ENCODE results near the gene TYMS.
"Not testable (repeated sequence)": the region's sequence is repeated elsewhere in the genome, so short reads cannot be mapped to it uniquely, and the experiment has no call there.

The TYMS gene

GRCh38 chr18:677951-678381, 20.5 kb downstream of the TYMS start:
- TF ChIP-seq, protein P1, sequence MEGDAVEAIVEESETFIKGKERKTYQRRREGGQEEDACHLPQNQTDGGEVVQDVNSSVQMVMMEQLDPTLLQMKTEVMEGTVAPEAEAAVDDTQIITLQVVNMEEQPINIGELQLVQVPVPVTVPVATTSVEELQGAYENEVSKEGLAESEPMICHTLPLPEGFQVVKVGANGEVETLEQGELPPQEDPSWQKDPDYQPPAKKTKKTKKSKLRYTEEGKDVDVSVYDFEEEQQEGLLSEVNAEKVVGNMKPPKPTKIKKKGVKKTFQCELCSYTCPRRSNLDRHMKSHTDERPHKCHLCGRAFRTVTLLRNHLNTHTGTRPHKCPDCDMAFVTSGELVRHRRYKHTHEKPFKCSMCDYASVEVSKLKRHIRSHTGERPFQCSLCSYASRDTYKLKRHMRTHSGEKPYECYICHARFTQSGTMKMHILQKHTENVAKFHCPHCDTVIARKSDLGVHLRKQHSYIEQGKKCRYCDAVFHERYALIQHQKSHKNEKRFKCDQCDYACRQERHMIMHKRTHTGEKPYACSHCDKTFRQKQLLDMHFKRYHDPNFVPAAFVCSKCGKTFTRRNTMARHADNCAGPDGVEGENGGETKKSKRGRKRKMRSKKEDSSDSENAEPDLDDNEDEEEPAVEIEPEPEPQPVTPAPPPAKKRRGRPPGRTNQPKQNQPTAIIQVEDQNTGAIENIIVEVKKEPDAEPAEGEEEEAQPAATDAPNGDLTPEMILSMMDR (conservative IDR thresholded peaks at IDR 0.05), result no peak
- no peak for TF ChIP-seq ZFX (IDR thresholded peaks at IDR 0.05)
- no peak overlapping the region for H3K27ac ChIP-seq

DNA sequence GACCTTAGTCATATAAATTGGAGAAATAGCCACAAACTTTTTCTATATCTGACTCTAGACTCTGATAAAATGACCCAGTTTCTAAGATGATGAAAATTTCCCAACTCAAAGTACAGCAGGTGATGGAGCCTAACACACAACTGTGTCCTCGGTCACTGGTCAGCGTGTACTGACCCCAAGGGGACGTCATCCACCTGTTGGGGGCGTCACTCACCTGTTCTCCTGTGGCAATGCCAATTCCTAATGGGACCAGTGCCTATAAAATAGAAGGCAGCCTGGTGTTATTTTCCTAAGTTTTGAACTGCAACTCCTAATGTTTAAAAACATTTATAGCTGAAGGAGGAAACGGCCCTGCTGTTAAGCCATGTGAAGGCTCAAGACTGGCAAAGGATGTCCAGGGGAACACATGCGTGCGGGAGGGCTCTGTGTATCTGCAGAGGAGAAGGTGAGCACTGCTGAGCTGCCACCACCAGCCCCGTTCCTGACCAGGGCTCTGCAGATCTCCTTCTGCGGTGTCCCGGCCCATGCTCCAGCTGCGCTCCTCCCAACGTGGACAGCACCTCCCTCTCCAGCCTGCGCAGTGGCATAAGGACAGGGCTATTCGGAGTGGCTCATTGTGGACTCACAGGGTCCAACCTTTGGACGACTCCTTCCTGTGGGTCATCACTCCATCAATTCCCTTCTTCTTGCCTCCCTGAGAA, 21.2 kb downstream of the TYMS start:
- TF ChIP-seq, protein P1 (conservative IDR thresholded peaks at IDR 0.05), result no peak
- TF ChIP-seq ZFX (IDR thresholded peaks at IDR 0.05), result no peak
- H3K27ac ChIP-seq, result no peak overlapping the region

GRCh38 chr18:679516-679915, 22.1 kb downstream of the TYMS start:
- H3K27ac ChIP-seq, result no peak overlapping the region
- TF ChIP-seq, protein P1 (conservative IDR thresholded peaks at IDR 0.05), result no peak

- no peak for TF ChIP-seq ZFX (IDR thresholded peaks at IDR 0.05)
- TF ChIP-seq, protein P1 (conservative IDR thresholded peaks at IDR 0.05), result no peak
- no peak overlapping the region for H3K27ac ChIP-seq
Measured at GRCh38 chr18:680392-680791, 22.9 kb downstream of the TYMS start.

GRCh38 chr18:681985-682384, 24.5 kb downstream of the TYMS start:
- H3K27ac ChIP-seq, result no peak overlapping the region
- TF ChIP-seq, protein P1 (conservative IDR thresholded peaks at IDR 0.05), result no peak
- no peak for TF ChIP-seq ZFX (IDR thresholded peaks at IDR 0.05)

- not testable (repeated sequence) for H3K27ac ChIP-seq
Measured at GRCh38 chr18:682416-682815, 25.0 kb downstream of the TYMS start.

GRCh38 chr18:682833-683232, 25.4 kb downstream of the TYMS start:
- TF ChIP-seq, protein P1 (conservative IDR thresholded peaks at IDR 0.05), result no peak
- TF ChIP-seq ZFX (IDR thresholded peaks at IDR 0.05), result no peak
- H3K27ac ChIP-seq, result no peak overlapping the region

- H3K27ac ChIP-seq, result no peak overlapping the region
- no peak for TF ChIP-seq ZFX (IDR thresholded peaks at IDR 0.05)
- TF ChIP-seq, protein P1 (conservative IDR thresholded peaks at IDR 0.05), result no peak
Measured at GRCh38 chr18:683531-683930, 26.1 kb downstream of the TYMS start.
